GM19193 (cell line): ENCODE results near the gene ZFHX3.

Source experiments
- POLR2A ChIP-seq: IDR thresholded peaks from 4 replicates; pipeline ENCODE4 v1.6.1; 2011; ENCODE audit not compliant: insufficient read depth, insufficient read length; ENCODE audit errors: extremely low read depth

Gene ZFHX3

GRCh38 chr16:73047536-73048291 is at the start of gene ZFHX3:
TSS of gene ZFHX3 (minus strand) at chr16:73048128. CDS start at chr16:72960145, 87,983 bp downstream.
- TF ChIP-seq POLR2A = no peak

GRCh38 chr16:73096510-73096909 is 48.6 kb upstream of the ZFHX3 start:
- no peak for TF ChIP-seq POLR2A

- no peak for TF ChIP-seq POLR2A
Measured at GRCh38 chr16:73095885-73096421, 48.0 kb upstream of the ZFHX3 start.

GRCh38 chr16:73095142-73095820 is 47.4 kb upstream of the ZFHX3 start:
- TF ChIP-seq POLR2A = no peak

- no peak for TF ChIP-seq POLR2A
Measured at GRCh38 chr16:73094371-73094770, 46.4 kb upstream of the ZFHX3 start.

- TF ChIP-seq POLR2A = no peak
Measured at GRCh38 chr16:73093146-73094144, 45.5 kb upstream of the ZFHX3 start.

GRCh38 chr16:73092236-73092781 is 44.4 kb upstream of the ZFHX3 start:
- no peak for TF ChIP-seq POLR2A

GRCh38 chr16:73091174-73091573 is 43.2 kb upstream of the ZFHX3 start:
- TF ChIP-seq POLR2A = no peak

- TF ChIP-seq POLR2A = no peak
Measured at GRCh38 chr16:73089420-73089819, 41.5 kb upstream of the ZFHX3 start.

- no peak for TF ChIP-seq POLR2A
Measured at GRCh38 chr16:73086108-73086507, 38.2 kb upstream of the ZFHX3 start.

GRCh38 chr16:73083271-73083670 is 35.3 kb upstream of the ZFHX3 start:
- TF ChIP-seq POLR2A = no peak

GRCh38 chr16:73080931-73081330 is 33.0 kb upstream of the ZFHX3 start:
- TF ChIP-seq POLR2A = no peak

GRCh38 chr16:73076324-73076810 is 28.4 kb upstream of the ZFHX3 start:
- no peak for TF ChIP-seq POLR2A

- TF ChIP-seq POLR2A = no peak
Measured at GRCh38 chr16:73074382-73074781, 26.5 kb upstream of the ZFHX3 start.
